ENCODE measurements around the gene BCKDK. TPM values are rescaled to one million over a fixed set of nuclear protein-coding genes. Genes with fewer than 3 reads are reported as not detected.

Gene BCKDK
- total RNA-seq, 1 experiment from 2014 or later: 58.3 TPM

GRCh38 chr16:31094424-31095120, 13.6 kb upstream of the BCKDK start, which contains the start of gene VKORC1:
TSS of gene VKORC1 (minus strand) at chr16:31094797. CDS start at chr16:31094729, 68 bp downstream.
- peak; percentile 95 for DNase-seq (ENCODE audit: low spot score)
- Mint-ChIP-seq H3K27ac (peak within 1 kb of the TSS; percentile 84), H3K36me3 (peaks cover 12% of the 10 kb centered on the region), H3K4me3 (peak within 1 kb of the TSS; percentile 87), H3K9me3 (0 out of 2 replicates have a peak, but pooled peaks cover 4% of the 10 kb centered on the region), H3K4me1 (peaks cover 14% of the 10 kb centered on the region), H3K27me3 (ENCODE audit: low read depth) (peaks cover 2% of the 10 kb centered on the region; the same call in 1 of the 2 replicates)
- ATAC-seq: peak; percentile 94
- POLR2A ChIA-PET: interaction anchor here (0.8 kb wide), 1 partner anchor 21 kb away, joined by 3 read pairs; the partner anchor contains the start of genes ZNF646 and ZNF668
- CTCF ChIA-PET: interaction anchor here (0.6 to 3.2 kb wide), 6 partner anchors 13 to 147 kb away, joined by 3 to 24 read pairs (median 4); partner anchors contain the start of genes HSD3B7, ZNF646 and ZNF668
- TF ChIP-seq ZNF317 (CRISPR knock-in tag; IDR thresholded peaks at IDR 0.05; ENCODE audit: borderline replicate concordance, low read depth): 0 out of 2 replicates have a peak, but pooled peaks have one; percentile 5
- peak; percentile 83; the same call in 1 of the 2 replicates for TF ChIP-seq FOXP1 (CRISPR knock-in tag; IDR thresholded peaks at IDR 0.05; ENCODE audit: borderline replicate concordance)
- TF ChIP-seq E2F5 (CRISPR knock-in tag; IDR thresholded peaks at IDR 0.05): peak; percentile 46; the same call in 1 of the 2 replicates
- peak; percentile 48; the same call in 1 of the 2 replicates for TF ChIP-seq USF1 (CRISPR knock-in tag; IDR thresholded peaks at IDR 0.05)
- TF ChIP-seq TCF7 (CRISPR knock-in tag; IDR thresholded peaks at IDR 0.05; ENCODE audit: low read depth): no peak
- 0 out of 2 replicates have a peak, but pooled peaks have one; percentile 30 for TF ChIP-seq FOXP4 (CRISPR knock-in tag; IDR thresholded peaks at IDR 0.05)
- peak; percentile 40; the same call in 1 of the 2 replicates for TF ChIP-seq ZNF232 (CRISPR knock-in tag; IDR thresholded peaks at IDR 0.05)
- peak; percentile 71 for TF ChIP-seq GABPB1 (CRISPR knock-in tag; IDR thresholded peaks at IDR 0.05)
- TF ChIP-seq CREB1 (CRISPR knock-in tag; IDR thresholded peaks at IDR 0.05): peak; percentile 59; the same call in 1 of the 2 replicates
- TF ChIP-seq MAX (CRISPR knock-in tag; IDR thresholded peaks at IDR 0.05): peak; percentile 74
- peak; percentile 79 for TF ChIP-seq JUN (CRISPR knock-in tag; IDR thresholded peaks at IDR 0.05)
- peak; percentile 53; the same call in 1 of the 2 replicates for TF ChIP-seq MYBL2 (CRISPR knock-in tag; IDR thresholded peaks at IDR 0.05)
- TF ChIP-seq HMGXB4 (CRISPR knock-in tag; IDR thresholded peaks at IDR 0.05): 0 out of 2 replicates have a peak, but pooled peaks have one; percentile 58
- peak; percentile 58; the same call in 1 of the 2 replicates for TF ChIP-seq NFYB (CRISPR knock-in tag; conservative IDR thresholded peaks at IDR 0.05; ENCODE audit: low read depth)
- TF ChIP-seq SMAD4 (CRISPR knock-in tag; IDR thresholded peaks at IDR 0.05): no peak; the same call in 1 of the 2 replicates
- TF ChIP-seq HMGA2 (CRISPR knock-in tag; IDR thresholded peaks at IDR 0.05): no peak
- 0 out of 2 replicates have a peak, but pooled peaks have one; percentile 26 for TF ChIP-seq E2F4 (CRISPR knock-in tag; IDR thresholded peaks at IDR 0.05; ENCODE audit: borderline replicate concordance, low read depth)
- peak; percentile 40; the same call in 1 of the 2 replicates for TF ChIP-seq SP1 (CRISPR knock-in tag; conservative IDR thresholded peaks at IDR 0.05)
- peak; percentile 48; the same call in 1 of the 2 replicates for TF ChIP-seq FOXK1 (CRISPR knock-in tag; IDR thresholded peaks at IDR 0.05)
- peak; percentile 45; the same call in 1 of the 2 replicates for TF ChIP-seq ARID4B (CRISPR knock-in tag; IDR thresholded peaks at IDR 0.05; ENCODE audit: borderline replicate concordance)
- TF ChIP-seq ZSCAN18 (CRISPR knock-in tag; IDR thresholded peaks at IDR 0.05): no peak
- 0 out of 2 replicates have a peak, but pooled peaks have one; percentile 29 for TF ChIP-seq ETV6 (CRISPR knock-in tag; IDR thresholded peaks at IDR 0.05)
- TF ChIP-seq RORB (CRISPR knock-in tag; IDR thresholded peaks at IDR 0.05): no peak

Data from WTC11 (cell line).